ENCODE measurements around the gene GPD1.

GPD1 gene

GRCh38 chr12:50103767-50104321 is at the start of gene GPD1:
GPD1 (plus strand) TSS chr12:50104008; CDS start chr12:50104051, 43 bp downstream.
- no peak within 1 kb of the TSS for H3K9ac ChIP-seq (ENCODE audit: low read depth, low read length)
- peaks cover 8% of the 10 kb centered on the region for H3K4me1 ChIP-seq (ENCODE audit: control insufficient read depth, insufficient read depth, low read length)
- no peaks in the 10 kb centered on the region for H3K27me3 ChIP-seq (ENCODE audit: control insufficient read depth, insufficient read depth, low read length)
- H3K36me3 ChIP-seq (ENCODE audit: control insufficient read depth, insufficient read depth, low read length), result peaks cover 16% of the 10 kb centered on the region
- H3K9me3 ChIP-seq (ENCODE audit: control insufficient read depth, insufficient read depth, low read length), result no peaks in the 10 kb centered on the region
- no peak within 1 kb of the TSS for H3K4me3 ChIP-seq (ENCODE audit: low read depth, low read length)

GRCh38 chr12:50055831-50056638 is 47.8 kb upstream of the GPD1 start:
- peaks cover 88% of the 10 kb centered on the region for H3K27me3 ChIP-seq (ENCODE audit: control insufficient read depth, insufficient read depth, low read length)
- peak overlapping the region; percentile 85 for H3K4me3 ChIP-seq (ENCODE audit: low read depth, low read length)
- H3K9ac ChIP-seq (ENCODE audit: low read depth, low read length), result no peak overlapping the region

GRCh38 chr12:50056639-50056976 is 47.2 kb upstream of the GPD1 start:
- H3K9ac ChIP-seq (ENCODE audit: low read depth, low read length), result no peak overlapping the region

More at GRCh38 chr12:50055831-50056638, 47.8 kb upstream of the GPD1 start:
- no peaks in the 10 kb centered on the region for H3K9me3 ChIP-seq (ENCODE audit: control insufficient read depth, insufficient read depth, low read length)
- H3K4me1 ChIP-seq (ENCODE audit: control insufficient read depth, insufficient read depth, low read length), result peaks cover 10% of the 10 kb centered on the region
- H3K36me3 ChIP-seq (ENCODE audit: control insufficient read depth, insufficient read depth, low read length), result no peaks in the 10 kb centered on the region

GRCh38 chr12:50057000-50057841 is 46.6 kb upstream of the GPD1 start, which contains the start of gene ASIC1:
ASIC1 (plus strand) TSS chr12:50057596; CDS start chr12:50058767, 1,171 bp downstream.
- Histone ChIP-seq H3K4me1 (ENCODE audit: control insufficient read depth, insufficient read depth, low read length) (peaks cover 10% of the 10 kb centered on the region), H3K4me3 (ENCODE audit: low read depth, low read length) (peak within 1 kb of the TSS; percentile 85), H3K9ac (ENCODE audit: low read depth, low read length) (peak within 1 kb of the TSS; percentile 26), H3K27me3 (ENCODE audit: control insufficient read depth, insufficient read depth, low read length) (peaks cover 86% of the 10 kb centered on the region), H3K36me3 (ENCODE audit: control insufficient read depth, insufficient read depth, low read length) (no peaks in the 10 kb centered on the region), H3K9me3 (ENCODE audit: control insufficient read depth, insufficient read depth, low read length) (no peaks in the 10 kb centered on the region)

More at GRCh38 chr12:50056639-50056976, 47.2 kb upstream of the GPD1 start:
- H3K4me3 ChIP-seq (ENCODE audit: low read depth, low read length), result peak overlapping the region; percentile 85
- H3K4me1 ChIP-seq (ENCODE audit: control insufficient read depth, insufficient read depth, low read length), result peaks cover 10% of the 10 kb centered on the region
- no peaks in the 10 kb centered on the region for H3K36me3 ChIP-seq (ENCODE audit: control insufficient read depth, insufficient read depth, low read length)
- H3K9me3 ChIP-seq (ENCODE audit: control insufficient read depth, insufficient read depth, low read length), result no peaks in the 10 kb centered on the region
- peaks cover 86% of the 10 kb centered on the region for H3K27me3 ChIP-seq (ENCODE audit: control insufficient read depth, insufficient read depth, low read length)

GRCh38 chr12:50057896-50058670 is 45.7 kb upstream of the GPD1 start:
- H3K27me3 ChIP-seq (ENCODE audit: control insufficient read depth, insufficient read depth, low read length), result peaks cover 80% of the 10 kb centered on the region
- no peaks in the 10 kb centered on the region for H3K9me3 ChIP-seq (ENCODE audit: control insufficient read depth, insufficient read depth, low read length)
- H3K4me3 ChIP-seq (ENCODE audit: low read depth, low read length), result peak overlapping the region; percentile 85
- H3K36me3 ChIP-seq (ENCODE audit: control insufficient read depth, insufficient read depth, low read length), result no peaks in the 10 kb centered on the region
- H3K9ac ChIP-seq (ENCODE audit: low read depth, low read length), result no peak overlapping the region
- peaks cover 10% of the 10 kb centered on the region for H3K4me1 ChIP-seq (ENCODE audit: control insufficient read depth, insufficient read depth, low read length)

GRCh38 chr12:50058743-50059312 is 45.0 kb upstream of the GPD1 start:
- Histone ChIP-seq H3K9me3 (ENCODE audit: control insufficient read depth, insufficient read depth, low read length) (no peaks in the 10 kb centered on the region), H3K4me1 (ENCODE audit: control insufficient read depth, insufficient read depth, low read length) (peaks cover 10% of the 10 kb centered on the region), H3K36me3 (ENCODE audit: control insufficient read depth, insufficient read depth, low read length) (no peaks in the 10 kb centered on the region), H3K4me3 (ENCODE audit: low read depth, low read length) (peak overlapping the region; percentile 22), H3K27me3 (ENCODE audit: control insufficient read depth, insufficient read depth, low read length) (peaks cover 72% of the 10 kb centered on the region), H3K9ac (ENCODE audit: low read depth, low read length) (no peak overlapping the region)

GRCh38 chr12:50059440-50060119 is 44.2 kb upstream of the GPD1 start:
- Histone ChIP-seq H3K4me3 (ENCODE audit: low read depth, low read length) (no peak overlapping the region), H3K9me3 (ENCODE audit: control insufficient read depth, insufficient read depth, low read length) (no peaks in the 10 kb centered on the region), H3K4me1 (ENCODE audit: control insufficient read depth, insufficient read depth, low read length) (peaks cover 10% of the 10 kb centered on the region), H3K36me3 (ENCODE audit: control insufficient read depth, insufficient read depth, low read length) (no peaks in the 10 kb centered on the region), H3K9ac (ENCODE audit: low read depth, low read length) (no peak overlapping the region), H3K27me3 (ENCODE audit: control insufficient read depth, insufficient read depth, low read length) (peaks cover 67% of the 10 kb centered on the region)

GRCh38 chr12:50060120-50060468 is 43.7 kb upstream of the GPD1 start:
- Histone ChIP-seq H3K4me3 (ENCODE audit: low read depth, low read length) (no peak overlapping the region), H3K9me3 (ENCODE audit: control insufficient read depth, insufficient read depth, low read length) (no peaks in the 10 kb centered on the region), H3K27me3 (ENCODE audit: control insufficient read depth, insufficient read depth, low read length) (peaks cover 64% of the 10 kb centered on the region), H3K36me3 (ENCODE audit: control insufficient read depth, insufficient read depth, low read length) (no peaks in the 10 kb centered on the region), H3K9ac (ENCODE audit: low read depth, low read length) (no peak overlapping the region), H3K4me1 (ENCODE audit: control insufficient read depth, insufficient read depth, low read length) (peaks cover 10% of the 10 kb centered on the region)

GRCh38 chr12:50061171-50061570 is 42.6 kb upstream of the GPD1 start:
- Histone ChIP-seq H3K27me3 (ENCODE audit: control insufficient read depth, insufficient read depth, low read length) (peaks cover 54% of the 10 kb centered on the region), H3K4me3 (ENCODE audit: low read depth, low read length) (no peak overlapping the region), H3K4me1 (ENCODE audit: control insufficient read depth, insufficient read depth, low read length) (peaks cover 9% of the 10 kb centered on the region), H3K36me3 (ENCODE audit: control insufficient read depth, insufficient read depth, low read length) (no peaks in the 10 kb centered on the region), H3K9ac (ENCODE audit: low read depth, low read length) (no peak overlapping the region), H3K9me3 (ENCODE audit: control insufficient read depth, insufficient read depth, low read length) (no peaks in the 10 kb centered on the region)

- Histone ChIP-seq H3K9me3 (ENCODE audit: control insufficient read depth, insufficient read depth, low read length) (no peaks in the 10 kb centered on the region), H3K4me3 (ENCODE audit: low read depth, low read length) (no peak overlapping the region), H3K27me3 (ENCODE audit: control insufficient read depth, insufficient read depth, low read length) (peaks cover 44% of the 10 kb centered on the region), H3K9ac (ENCODE audit: low read depth, low read length) (no peak overlapping the region), H3K36me3 (ENCODE audit: control insufficient read depth, insufficient read depth, low read length) (no peaks in the 10 kb centered on the region), H3K4me1 (ENCODE audit: control insufficient read depth, insufficient read depth, low read length) (peaks cover 3% of the 10 kb centered on the region)
Measured at GRCh38 chr12:50061946-50062686, 41.7 kb upstream of the GPD1 start.

Measured in iPS-15b (cell line).